Kidney tubule cell (primary cell): Measurements from ENCODE around the gene PRRC2A.

Experiments
- DNase-seq: peaks from one replicate; pipeline ENCODE4 v3.0.0-alpha.2; 2018; ENCODE audit warnings: low spot score

Gene PRRC2A

GRCh38 chr6:31652925-31653724 lies 32.6 kb downstream of the PRRC2A start:
- peak; percentile 91 for DNase-seq

- no peak for DNase-seq
Measured at GRCh38 chr6:31654574-31655348, 34.2 kb downstream of the PRRC2A start.

- DNase-seq, result peak; percentile 49
Measured at GRCh38 chr6:31655349-31656237, 35.1 kb downstream of the PRRC2A start, which contains the start of gene APOM. TSS of gene APOM (plus strand) at chr6:31655894. CDS start at chr6:31655967, 73 bp downstream.

GRCh38 chr6:31657406-31658157 lies 37.1 kb downstream of the PRRC2A start:
- DNase-seq, result no peak

- DNase-seq, result no peak
Measured at GRCh38 chr6:31658158-31658688, 37.7 kb downstream of the PRRC2A start.

GRCh38 chr6:31658983-31659648 lies 38.6 kb downstream of the PRRC2A start:
- no peak for DNase-seq

- DNase-seq, result peak; percentile 54
Measured at GRCh38 chr6:31659649-31660380, 39.3 kb downstream of the PRRC2A start.

GRCh38 chr6:31660381-31661261 lies 40.1 kb downstream of the PRRC2A start, which contains the start of gene C6orf47:
TSS of gene C6orf47 (minus strand) at chr6:31660778. CDS start at chr6:31659947, 831 bp downstream.
- DNase-seq, result peak; percentile 84

- peak; percentile 39 for DNase-seq
Measured at GRCh38 chr6:31661262-31662123, 41.0 kb downstream of the PRRC2A start.

GRCh38 chr6:31662124-31662723 lies 41.7 kb downstream of the PRRC2A start:
- no peak for DNase-seq

- DNase-seq, result no peak
Measured at GRCh38 chr6:31663126-31663960, 42.8 kb downstream of the PRRC2A start.

- DNase-seq, result peak; percentile 82
Measured at GRCh38 chr6:31663961-31664789, 43.7 kb downstream of the PRRC2A start.

GRCh38 chr6:31664790-31665500 lies 44.4 kb downstream of the PRRC2A start, which contains the start of gene GPANK1:
TSS of gene GPANK1 (minus strand) at chr6:31664997. CDS start at chr6:31664478, 519 bp downstream.
- DNase-seq, result peak; percentile 91

GRCh38 chr6:31665501-31666336 lies 45.2 kb downstream of the PRRC2A start, which contains the start of gene CSNK2B:
TSS of gene CSNK2B (plus strand) at chr6:31666080. CDS start at chr6:31666832, 752 bp downstream.
- peak; percentile 98 for DNase-seq
